ENCODE measurements around the gene SCAF4.

SCAF4 gene

DNA sequence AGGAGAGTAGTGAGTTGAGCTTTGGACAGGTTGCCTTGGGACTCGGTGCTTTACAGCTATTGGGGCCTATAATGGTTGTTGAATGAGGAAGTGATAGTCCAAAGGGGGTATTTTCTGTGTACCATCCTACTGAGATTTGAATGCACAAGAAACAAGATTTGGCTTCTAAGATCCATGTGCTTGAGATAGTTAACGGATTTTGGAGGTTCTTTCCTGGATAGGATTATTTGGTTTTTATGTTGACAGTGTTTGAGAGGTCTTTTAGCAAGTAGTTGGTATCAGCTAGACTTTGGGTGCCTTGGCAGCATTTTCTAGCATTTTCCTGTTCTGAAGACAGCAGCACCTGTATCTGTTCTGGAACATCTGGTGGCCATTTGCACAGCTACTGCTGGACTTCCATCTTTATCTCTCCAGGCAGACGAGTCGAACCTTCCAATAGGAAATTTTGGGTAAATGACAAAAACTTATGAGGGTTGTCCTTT lies 3.6 kb upstream of the SCAF4 start:
- no peak for DNase-seq

GRCh38 chr21:31733551-31734149 lies 1.7 kb upstream of the SCAF4 start:
- DNase-seq: no peak

- DNase-seq: peak; percentile 28
These were observed 956 bp upstream of the SCAF4 start for GRCh38 chr21:31732597-31733550.

DNA sequence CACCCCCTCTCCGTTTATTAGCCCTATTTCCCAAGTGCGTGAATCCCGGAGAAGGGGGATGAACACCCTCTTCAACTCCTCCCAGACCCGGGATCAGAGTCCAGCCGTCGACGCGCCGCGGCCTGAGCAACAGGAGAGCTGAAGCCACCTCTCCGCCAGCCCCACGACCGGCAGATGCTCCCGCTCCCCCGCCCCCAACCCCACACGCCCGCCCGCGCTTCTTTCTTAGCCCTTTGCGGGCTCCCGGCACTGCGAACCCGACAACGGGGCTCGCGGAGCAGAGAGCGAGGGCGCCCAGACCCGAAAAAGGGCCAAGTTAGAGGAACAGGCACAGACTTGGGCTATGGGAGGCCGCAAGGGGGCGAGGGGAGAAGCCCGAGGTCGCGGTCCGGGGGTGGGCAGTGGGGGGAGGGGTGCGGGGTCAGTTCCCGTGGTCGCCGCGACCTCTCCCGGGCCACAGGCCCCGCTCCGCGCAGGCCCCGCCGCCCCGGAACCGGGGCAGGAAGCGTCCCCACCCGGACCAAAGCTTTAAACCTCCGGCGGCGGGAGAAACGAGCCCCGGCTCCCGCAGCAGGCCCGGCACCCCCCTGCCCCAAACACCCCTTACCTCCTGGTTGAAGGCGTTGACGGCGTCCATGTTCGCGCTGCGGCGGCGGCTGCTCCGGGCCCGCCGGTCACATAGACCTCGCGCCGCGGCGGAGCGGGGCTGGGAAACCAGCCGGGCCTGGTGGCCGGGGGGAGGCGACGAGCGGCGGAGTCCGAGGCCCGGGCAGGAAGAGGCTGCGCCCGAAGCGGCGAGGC lies 662 bp downstream of the SCAF4 start:
- DNase-seq: peak; percentile 58

DNA sequence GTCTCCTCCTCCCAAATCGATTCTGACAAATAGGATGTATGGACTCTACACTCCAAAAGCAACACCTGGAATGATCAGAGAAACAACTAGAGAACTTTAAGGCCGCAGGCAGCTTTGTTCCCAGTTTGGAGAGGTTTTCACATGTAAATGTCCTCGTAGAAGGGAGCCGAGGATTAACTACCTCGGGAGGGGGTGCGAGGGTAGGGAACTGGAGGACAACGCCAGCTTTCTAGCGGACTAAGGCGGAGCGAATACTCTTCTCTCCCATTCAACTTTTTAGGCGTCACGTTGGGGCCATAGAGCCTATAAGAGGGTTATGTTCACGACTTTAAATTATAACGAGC lies 1.2 kb downstream of the SCAF4 start:
- no peak for DNase-seq

DNA sequence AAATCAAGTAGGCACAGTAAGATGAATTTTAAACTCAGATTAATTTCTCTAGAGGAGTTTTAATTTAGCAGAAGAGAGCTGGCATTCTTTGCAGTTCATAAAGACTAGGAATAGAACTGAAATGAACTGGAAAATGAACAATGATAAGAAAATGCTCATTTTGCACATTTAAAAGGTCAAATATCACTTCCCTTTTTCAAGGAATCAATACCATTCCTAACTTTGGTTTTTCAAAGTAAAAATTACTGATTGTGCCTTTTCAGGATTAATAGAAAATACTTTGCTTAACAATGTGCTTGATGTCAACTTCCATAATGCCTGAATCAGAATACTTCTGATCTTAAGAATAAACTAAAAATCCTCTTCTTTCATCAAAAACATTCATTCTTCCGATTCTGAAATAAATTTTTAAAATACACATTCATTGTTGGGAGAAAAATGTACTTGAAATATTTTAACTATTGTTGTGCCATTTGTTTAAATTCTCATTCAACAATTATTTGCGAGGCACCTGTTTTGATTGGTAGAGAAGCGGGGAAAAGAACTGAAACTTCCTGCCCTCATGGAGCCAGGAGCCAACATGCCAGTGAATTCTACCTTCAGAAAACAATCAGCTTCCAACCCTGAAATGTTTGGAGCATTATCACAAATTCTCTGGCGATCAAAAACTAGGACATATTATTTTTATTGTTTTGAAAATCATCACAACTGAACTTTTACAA lies 2.1 kb downstream of the SCAF4 start:
- DNase-seq: no peak

- DNase-seq: no peak
These were observed 3.0 kb downstream of the SCAF4 start for GRCh38 chr21:31728952-31729351.

DNA sequence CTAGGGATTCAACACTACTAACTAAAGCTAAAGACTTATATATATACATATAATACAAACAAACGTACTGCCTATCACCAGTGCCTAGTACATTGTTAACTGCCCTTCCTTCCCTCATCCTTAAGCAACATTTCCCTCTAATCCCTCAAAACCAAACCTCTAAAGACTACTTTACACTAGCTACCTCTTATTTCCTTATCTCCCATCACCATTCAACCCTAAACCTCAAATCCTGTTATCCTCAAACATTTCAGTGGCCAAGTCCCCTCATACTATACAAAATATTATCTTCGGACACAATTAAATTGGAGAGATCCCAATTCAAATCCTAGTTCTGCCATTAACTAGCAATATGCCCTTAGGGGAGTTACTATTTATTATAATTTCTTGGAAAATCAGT lies 3.7 kb downstream of the SCAF4 start:
- no peak for DNase-seq

GRCh38 chr21:31727181-31727580 lies 4.7 kb downstream of the SCAF4 start:
- DNase-seq: no peak

DNA sequence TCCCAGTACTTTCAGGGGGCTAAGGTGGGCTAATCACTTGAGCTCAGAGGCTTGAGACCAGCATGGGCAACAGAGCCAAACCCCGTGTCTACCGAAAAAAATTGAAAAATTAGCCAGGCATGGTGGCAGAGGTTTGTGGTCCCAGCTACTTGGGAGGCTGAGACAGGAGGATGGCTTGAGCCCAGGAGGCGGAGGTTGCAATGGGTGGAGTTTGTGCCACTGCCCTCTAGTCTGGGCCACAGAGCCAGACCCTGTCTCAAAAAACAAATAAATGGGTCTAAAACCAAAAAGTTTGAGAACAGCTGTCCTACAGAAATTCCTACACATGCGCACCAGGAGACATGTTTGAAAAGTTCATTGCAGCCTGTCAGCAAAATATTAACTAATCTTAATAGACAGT lies 5.5 kb downstream of the SCAF4 start:
- DNase-seq: no peak

GRCh38 chr21:31725202-31725839 lies 6.6 kb downstream of the SCAF4 start:
- DNase-seq: no peak

DNA sequence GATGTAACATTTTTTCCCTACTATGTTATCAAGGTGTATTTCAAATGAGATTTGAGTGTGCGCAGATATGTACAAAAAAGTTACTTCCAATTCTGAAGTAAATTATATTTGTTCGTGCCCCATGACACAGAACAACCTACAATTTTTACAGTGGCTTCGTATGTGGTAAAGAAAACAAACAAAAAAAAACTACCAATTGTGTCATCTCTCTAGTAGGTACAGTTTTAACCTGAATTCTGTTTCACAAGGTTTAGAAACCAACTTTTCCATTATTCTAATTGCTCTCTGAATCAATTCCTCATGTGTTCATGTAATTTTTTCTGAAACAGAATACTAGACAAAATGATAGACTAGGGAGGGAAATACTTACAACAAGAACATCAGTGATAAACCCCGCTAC lies 7.4 kb downstream of the SCAF4 start:
- no peak for DNase-seq

DNA sequence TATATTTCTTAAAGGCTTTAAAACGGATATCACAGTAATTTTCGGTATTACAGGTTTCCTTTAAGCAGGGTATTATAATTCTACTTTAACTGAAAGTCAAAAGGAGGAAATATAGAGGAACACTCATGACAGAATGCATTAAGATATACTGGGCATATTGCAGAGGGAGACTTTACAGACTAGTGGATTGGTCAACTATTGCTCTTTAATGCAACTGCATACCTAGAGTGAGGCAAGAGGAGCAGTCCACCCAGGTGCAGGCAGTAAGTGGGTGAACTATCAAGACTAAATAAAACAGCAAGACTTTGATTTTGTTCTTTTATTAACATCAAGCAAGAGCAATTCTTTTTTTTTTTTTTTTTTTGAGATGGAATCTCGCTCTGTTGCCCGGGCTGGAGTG lies 10.5 kb downstream of the SCAF4 start:
- DNase-seq: no peak

DNA sequence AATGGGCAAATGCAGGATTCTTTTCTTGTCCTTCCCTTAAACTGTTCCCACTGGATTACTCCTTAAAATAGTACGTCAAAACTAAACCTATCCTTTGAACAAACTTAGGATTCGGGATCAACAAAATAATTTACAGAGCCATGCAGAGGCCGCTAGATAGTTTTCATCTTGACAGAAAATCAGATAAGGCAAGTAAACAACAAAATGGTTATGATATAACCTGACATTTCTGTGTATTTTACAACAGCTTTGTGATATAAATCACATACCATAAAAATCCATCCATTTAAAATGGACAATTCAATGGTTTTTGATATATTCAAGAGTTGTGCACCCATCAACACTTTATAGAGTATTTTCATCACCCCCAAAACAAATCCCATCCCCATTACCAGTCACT lies 11.2 kb downstream of the SCAF4 start:
- no peak for DNase-seq

GRCh38 chr21:31720330-31720729 lies 11.6 kb downstream of the SCAF4 start:
- no peak for DNase-seq

DNA sequence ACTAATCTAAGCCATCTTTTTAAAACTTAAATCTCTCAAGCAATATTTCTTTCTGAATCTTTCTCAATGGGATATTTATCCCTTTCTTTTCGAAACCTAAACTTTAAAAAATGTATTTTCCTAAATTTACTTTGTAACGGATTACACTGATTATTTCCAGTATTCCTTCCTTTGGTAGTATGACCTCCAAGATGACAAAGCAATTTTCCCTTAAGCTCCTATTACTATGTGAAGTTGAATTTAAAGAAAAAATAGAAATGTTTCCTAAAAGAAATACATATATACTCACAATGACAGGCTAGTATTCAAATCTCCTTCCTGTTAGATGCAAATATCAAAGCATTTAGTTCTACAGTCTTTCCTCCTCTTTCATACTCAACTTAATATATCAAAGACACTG lies 15.8 kb downstream of the SCAF4 start:
- DNase-seq: no peak

DNA sequence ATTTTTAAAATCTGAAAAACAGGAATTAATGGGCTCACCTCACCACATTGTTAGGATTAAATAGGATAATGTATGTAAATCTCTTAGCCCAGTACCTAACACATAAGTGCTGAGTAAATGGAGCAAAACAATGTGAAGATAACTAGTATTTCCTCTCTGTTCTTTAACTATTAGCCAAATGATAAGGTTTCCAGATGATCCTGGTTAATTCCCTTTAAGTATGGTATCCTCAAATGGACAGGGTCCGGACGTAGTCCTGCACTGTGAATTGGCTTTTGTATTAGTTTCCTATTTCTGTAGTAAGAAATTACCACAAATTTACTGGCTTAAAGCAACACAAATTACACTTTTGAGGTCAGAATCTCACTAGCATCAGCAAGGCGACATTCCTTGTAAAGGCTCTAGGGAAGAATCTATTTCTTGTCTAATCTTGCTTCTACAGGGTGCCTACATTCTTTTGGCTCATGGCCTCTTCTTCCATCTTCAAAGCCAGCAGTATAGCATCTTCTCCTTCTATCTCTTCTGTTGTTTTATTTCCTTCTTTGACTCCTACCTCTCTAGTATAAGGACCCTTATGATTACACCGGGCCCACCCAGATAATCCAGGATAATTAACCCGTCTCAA lies 17.1 kb downstream of the SCAF4 start:
- DNase-seq: no peak

DNA sequence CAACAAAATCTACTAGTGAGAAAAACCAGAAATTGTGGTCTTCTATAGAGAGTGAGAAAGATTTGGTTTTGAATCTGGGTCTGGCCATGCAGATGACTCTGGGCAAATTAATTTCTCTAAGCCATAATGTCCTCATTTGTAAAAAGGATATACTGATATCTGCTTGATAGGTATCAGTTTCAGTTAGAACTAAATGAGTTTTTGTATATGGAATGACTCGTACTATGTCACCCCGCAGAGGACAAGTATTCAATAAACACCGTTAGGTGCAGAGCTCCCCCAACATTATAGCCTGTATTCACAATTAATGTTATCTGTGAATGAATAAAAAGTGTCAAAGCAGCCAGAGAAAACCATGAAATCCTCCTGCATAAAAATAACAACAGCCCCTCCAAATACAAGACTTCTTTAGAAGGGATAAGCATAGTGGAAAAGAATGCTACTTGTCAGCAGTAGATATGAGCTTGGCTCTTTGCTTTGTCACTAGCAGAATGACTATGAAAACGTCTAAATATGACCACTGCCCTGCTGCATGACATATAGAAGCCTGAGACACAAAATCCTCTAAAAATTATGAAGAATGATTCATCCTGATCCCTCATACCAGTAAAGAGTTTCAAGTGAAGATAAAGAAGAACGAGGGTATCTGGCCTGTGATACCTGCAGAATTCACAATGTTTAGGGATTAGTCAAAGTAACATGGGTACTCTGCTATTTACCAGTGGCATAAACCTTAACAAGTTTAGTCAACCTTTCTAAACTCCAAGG lies 17.8 kb downstream of the SCAF4 start:
- no peak for DNase-seq

DNA sequence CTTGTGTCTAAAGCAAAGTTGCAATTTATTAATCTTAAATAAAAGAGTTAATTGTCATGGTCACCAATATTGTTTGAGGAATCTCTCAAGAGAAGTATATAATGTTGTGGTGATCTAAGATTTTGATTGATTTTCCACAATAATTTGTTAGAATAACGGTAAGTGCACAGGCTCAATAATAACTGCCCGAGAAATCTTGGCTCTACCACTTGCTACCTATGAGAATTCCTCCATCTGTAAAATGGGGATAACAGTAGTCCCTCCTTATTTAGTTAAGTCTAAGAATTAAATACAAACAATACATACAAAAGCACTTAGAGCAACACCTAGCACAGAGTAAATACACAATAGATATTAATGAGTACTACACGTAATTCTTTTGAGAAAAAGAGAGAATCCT lies 18.8 kb downstream of the SCAF4 start:
- no peak for DNase-seq

- no peak for DNase-seq
These were observed 20.1 kb downstream of the SCAF4 start for GRCh38 chr21:31711745-31712285.

DNA sequence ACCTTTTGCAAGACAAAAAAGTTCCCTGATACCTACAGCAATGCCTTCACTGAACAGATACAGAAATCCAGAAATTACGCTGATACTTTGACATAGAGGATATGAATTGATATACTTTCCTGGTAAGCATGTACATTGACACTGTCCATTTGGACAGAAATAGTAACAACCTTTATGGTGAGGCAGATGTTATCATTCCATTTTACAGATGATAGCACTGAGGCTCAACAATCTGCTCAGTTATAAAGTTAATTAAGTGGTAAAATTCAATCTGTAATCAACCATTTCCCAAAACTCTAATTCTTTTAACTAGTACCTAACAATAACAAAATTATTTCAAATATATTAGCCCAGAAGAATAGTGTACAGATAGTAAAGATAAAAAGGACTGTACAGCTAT lies 20.6 kb downstream of the SCAF4 start:
- DNase-seq: no peak

Measured in activated naive CD4-positive, alpha-beta T cell treated with Interleukin-2 at 50 U/mL for 16 hours (primary cell).